Measurements from ENCODE around the gene OIP5. TPM values are rescaled to one million over a fixed set of nuclear protein-coding genes. Genes with fewer than 3 reads are reported as not detected.
"Not testable (repeated sequence)": the region's sequence is repeated elsewhere in the genome, so short reads cannot be mapped to it uniquely, and the experiment has no call there.

OIP5 gene
- total RNA-seq, 1 experiment from 2014 or later = 42.4 TPM

GRCh38 chr15:41301587-41301986 is 30.8 kb downstream of the OIP5 start:
- DNase-seq (ENCODE audit: low spot score) = no peak

- DNase-seq (ENCODE audit: low spot score) = not testable (repeated sequence)
Observed at GRCh38 chr15:41301139-41301538, 31.3 kb downstream of the OIP5 start.

- DNase-seq (ENCODE audit: low spot score) = no peak
Observed at GRCh38 chr15:41292521-41292920, 39.9 kb downstream of the OIP5 start.

- no peak for DNase-seq (ENCODE audit: low spot score)
Observed at GRCh38 chr15:41291065-41291631, 41.2 kb downstream of the OIP5 start.

GRCh38 chr15:41289953-41290352 is 42.4 kb downstream of the OIP5 start:
- DNase-seq (ENCODE audit: low spot score) = no peak

GRCh38 chr15:41288464-41288863 is 43.9 kb downstream of the OIP5 start:
- DNase-seq (ENCODE audit: low spot score) = no peak

- DNase-seq (ENCODE audit: low spot score) = no peak
Observed at GRCh38 chr15:41286665-41287333, 45.6 kb downstream of the OIP5 start.

- DNase-seq (ENCODE audit: low spot score) = no peak
Observed at GRCh38 chr15:41285285-41285684, 47.1 kb downstream of the OIP5 start.

GRCh38 chr15:41284427-41285177 is 47.8 kb downstream of the OIP5 start:
- DNase-seq (ENCODE audit: low spot score) = no peak

GRCh38 chr15:41283653-41284426 is 48.6 kb downstream of the OIP5 start:
- DNase-seq (ENCODE audit: low spot score) = peak; percentile 99

- DNase-seq (ENCODE audit: low spot score) = not testable (repeated sequence)
Observed at GRCh38 chr15:41282980-41283652, 49.3 kb downstream of the OIP5 start.

- not testable (repeated sequence) for DNase-seq (ENCODE audit: low spot score)
Observed at GRCh38 chr15:41282436-41282835, 50.0 kb downstream of the OIP5 start.

- peak; percentile 19 for DNase-seq (ENCODE audit: low spot score)
Observed at GRCh38 chr15:41281236-41281635, 51.2 kb downstream of the OIP5 start.

GRCh38 chr15:41279535-41280283 is 52.7 kb downstream of the OIP5 start:
- DNase-seq (ENCODE audit: low spot score) = no peak

- no peak for DNase-seq (ENCODE audit: low spot score)
Observed at GRCh38 chr15:41278319-41278718, 54.1 kb downstream of the OIP5 start.

- DNase-seq (ENCODE audit: low spot score) = no peak
Observed at GRCh38 chr15:41276831-41277230, 55.6 kb downstream of the OIP5 start.

GRCh38 chr15:41269887-41270286 is 62.5 kb downstream of the OIP5 start:
- DNase-seq (ENCODE audit: low spot score) = no peak

GRCh38 chr15:41263891-41264351 is 68.5 kb downstream of the OIP5 start:
- DNase-seq (ENCODE audit: low spot score) = no peak

GRCh38 chr15:41262571-41262970 is 69.8 kb downstream of the OIP5 start:
- no peak for DNase-seq (ENCODE audit: low spot score)

GRCh38 chr15:41260924-41261323 is 71.5 kb downstream of the OIP5 start:
- DNase-seq (ENCODE audit: low spot score) = not testable (repeated sequence)

All from H4 (cell line).